GM21723 (cell line): ENCODE data around the gene BOC.

Source experiments
- ATAC-seq: cut with Tn5 transposase; IDR thresholded peaks from one replicate; pipeline ENCODE4 v1.9.1; 2021; ENCODE audit warnings: mild to moderate bottlenecking, moderate library complexity; ENCODE audit not compliant: unreplicated experiment

The BOC gene

GRCh38 chr3:113265231-113265630 lies 53.9 kb downstream of the BOC start:
- no peak for ATAC-seq

- no peak for ATAC-seq
These were observed 55.4 kb downstream of the BOC start for GRCh38 chr3:113266738-113267137.

DNA sequence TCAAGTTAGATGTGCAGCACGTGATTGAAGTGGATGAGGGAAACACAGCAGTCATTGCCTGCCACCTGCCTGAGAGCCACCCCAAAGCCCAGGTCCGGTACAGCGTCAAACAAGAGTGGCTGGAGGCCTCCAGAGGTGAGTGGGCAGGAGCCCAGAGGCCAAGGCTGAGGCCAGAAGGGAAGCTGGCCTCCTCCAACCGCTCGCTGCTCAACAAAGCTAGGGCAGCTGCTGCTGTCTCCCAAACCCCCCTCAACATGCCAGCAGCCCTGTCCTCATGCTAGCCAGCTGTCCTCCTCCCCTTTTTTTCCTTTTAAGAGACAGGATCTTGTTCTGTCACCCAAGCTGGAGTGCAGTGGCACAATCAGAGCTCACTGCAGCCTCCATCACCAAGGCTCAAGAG lies 57.0 kb downstream of the BOC start:
- ATAC-seq: no peak

DNA sequence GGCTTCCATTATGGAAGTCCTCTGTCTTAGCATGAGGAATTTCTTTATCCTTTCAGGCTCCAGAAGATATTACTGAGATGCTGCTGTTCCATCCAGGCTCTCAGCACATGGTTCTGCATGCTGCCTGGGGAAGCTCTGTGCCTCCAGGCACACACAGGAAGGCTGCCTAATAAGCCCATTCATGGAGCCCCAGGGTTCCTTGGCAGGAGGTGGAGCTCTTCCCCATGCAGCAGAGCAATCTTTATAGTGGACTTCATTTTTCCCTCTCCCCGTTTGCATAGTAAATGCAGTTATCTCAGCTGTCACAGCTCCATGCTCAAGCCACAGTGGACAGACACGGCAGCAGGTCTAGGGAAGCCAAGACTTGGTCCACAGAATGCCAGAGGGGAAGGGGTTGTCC lies 57.6 kb downstream of the BOC start:
- ATAC-seq: no peak

DNA sequence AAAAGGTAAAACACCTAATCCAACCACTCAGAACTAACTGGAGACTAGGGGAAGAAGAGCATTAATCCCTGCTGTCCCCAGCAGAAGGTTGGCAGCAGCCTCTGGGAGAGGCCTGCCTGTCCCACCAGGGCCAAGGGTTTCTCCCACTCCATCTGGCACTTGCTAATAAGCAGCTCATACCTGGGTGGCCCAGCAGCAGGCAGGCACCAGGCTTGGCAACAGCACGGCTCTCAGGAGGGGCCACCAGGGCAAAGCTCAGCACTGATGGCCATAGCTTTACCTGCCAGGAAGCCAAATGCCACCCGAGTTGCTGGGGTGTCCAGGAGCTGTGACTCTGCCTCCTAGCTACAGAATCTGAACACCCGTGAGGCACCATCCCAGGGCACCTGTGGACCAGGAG lies 58.3 kb downstream of the BOC start:
- ATAC-seq: no peak

GRCh38 chr3:113270068-113270467 lies 58.7 kb downstream of the BOC start:
- no peak for ATAC-seq

DNA sequence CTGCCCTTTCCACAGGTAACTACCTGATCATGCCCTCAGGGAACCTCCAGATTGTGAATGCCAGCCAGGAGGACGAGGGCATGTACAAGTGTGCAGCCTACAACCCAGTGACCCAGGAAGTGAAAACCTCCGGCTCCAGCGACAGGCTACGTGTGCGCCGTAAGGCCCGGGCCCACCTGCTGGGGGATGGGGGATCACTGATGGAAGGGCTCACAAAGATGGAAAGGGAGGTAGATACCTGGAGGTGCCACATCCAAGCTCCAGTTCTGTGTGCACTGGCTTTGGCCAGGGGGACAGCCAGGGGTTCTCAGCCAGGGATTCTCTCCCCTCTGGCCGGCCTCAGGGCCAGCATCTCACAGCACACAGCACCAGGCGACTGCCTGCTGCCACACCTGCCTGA lies 59.4 kb downstream of the BOC start:
- ATAC-seq: no peak

DNA sequence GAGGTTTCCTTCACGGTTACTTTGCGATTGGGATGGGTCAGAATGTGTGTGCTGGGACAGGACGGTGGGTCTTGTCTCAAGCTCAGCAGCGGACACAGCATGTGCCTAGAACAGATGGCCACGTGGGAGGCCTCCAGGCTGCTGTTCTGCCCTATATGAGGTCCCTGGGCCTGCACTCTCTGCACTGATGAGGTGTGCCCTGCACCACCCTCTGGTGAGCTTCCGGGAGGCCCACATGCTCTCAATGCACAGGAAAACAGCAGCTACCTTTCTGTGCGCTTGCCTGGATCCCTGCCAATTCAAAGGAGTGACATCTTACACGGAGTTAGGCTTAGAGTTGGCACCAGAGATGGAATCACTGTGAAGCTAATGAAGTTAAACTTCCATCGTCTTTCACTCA lies 59.8 kb downstream of the BOC start:
- no peak for ATAC-seq

DNA sequence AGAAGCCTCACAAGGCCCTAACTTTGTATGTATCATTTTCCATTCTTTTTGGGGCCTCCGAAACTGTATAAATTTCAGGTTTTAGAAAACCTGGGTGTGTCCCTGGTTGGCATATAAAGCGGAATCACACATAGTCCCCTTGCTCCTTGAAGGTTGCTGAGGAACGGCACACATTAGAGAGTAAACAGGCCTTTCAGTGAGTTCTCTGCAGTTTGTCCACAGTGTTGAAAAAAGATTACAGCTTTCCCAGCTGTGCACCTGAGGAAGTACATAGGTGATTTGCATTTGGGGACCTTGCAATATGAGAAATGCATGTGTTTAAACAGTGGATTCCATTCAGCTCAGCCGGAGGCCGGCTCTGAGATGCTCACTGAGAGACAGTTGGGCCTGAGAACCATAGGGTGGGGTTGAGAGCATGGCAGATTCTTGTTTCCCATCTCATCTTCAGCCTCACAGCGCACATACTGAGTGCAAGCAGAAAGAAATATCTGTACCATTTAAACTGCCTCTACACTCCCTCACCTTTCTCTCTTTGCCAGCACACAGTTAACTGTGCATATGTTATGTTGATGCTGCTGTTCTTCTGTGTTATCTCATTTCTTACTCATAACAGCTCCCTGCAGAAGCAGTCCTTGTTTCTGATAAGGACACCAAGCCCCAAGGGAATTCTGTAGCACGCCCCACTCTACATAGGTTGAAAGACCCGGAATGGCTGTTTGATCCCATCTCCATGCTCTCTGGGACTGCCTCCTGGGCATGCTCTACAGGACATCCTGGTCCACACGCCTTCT lies 60.4 kb downstream of the BOC start:
- ATAC-seq: no peak

- no peak for ATAC-seq
These were observed 61.0 kb downstream of the BOC start for GRCh38 chr3:113272385-113272779.

GRCh38 chr3:113273011-113273410 lies 61.7 kb downstream of the BOC start:
- ATAC-seq: no peak

DNA sequence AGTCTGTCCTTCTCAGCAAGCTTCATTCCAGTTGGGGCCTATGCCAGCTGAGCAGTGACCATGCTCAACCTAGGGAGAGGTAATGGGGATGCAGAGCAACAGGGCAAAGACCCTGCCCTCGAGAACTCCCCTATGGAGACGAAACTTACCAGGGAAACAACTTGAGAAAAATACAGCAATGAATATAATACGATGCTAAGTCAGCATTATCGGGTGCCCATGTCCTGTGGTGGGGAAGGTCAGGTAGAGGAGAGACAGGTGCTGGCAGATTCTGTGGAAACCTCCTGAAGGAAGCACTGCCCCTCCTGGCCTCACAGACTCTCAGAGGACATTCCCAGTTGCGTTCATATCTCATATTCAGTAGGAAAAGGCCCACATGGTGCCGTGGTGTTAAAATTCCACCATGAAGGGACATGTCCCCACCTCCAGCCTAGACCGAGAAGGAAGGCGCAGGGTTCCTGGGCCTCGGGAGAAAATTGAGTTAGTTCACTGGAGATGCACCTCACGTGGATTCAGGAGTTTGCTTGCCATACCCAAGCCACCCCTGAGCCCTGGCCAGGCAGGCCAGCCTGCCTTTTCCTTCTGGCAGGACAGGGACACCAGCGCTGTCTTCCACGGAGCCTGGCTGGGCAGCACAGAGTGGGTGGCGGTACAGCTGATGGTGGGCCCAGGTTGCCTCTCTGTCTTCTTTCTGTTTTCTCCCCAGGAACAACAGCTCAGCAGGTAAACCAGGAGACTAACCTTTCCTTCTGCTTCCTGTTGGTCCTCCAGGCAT lies 62.4 kb downstream of the BOC start:
- ATAC-seq: no peak

DNA sequence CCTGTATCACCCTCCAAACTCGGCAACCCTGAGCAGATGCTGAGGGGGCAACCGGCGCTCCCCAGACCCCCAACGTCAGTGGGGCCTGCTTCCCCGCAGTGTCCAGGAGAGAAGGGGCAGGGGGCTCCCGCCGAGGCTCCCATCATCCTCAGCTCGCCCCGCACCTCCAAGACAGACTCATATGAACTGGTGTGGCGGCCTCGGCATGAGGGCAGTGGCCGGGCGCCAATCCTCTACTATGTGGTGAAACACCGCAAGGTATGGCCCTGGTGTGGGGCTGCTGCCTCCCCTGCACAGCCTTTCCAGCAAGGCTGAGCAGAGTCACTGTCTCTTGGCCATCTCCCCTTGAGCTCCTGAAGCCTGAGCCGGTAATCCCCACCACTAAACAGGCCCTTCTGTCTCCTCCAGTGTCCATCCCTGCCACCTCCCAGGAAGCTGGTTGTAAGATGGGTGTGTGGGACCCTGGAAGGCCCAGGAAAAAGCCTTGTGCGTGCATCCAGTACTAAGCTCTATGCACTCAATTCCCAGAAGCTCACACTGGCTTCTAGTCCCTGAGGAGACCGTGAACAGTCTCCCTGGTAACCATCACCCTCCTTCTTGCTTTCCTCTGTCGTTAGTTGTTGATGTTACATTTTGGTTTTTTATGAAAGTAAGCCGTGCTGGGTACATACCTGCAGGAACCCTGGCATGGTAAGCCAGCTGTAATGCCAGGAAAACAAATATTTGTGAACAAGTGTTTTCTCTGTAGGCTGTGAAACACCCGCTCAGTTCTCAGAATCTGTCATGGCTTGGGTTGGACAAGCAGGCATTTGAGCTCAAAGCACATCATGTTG lies 63.3 kb downstream of the BOC start:
- no peak for ATAC-seq

DNA sequence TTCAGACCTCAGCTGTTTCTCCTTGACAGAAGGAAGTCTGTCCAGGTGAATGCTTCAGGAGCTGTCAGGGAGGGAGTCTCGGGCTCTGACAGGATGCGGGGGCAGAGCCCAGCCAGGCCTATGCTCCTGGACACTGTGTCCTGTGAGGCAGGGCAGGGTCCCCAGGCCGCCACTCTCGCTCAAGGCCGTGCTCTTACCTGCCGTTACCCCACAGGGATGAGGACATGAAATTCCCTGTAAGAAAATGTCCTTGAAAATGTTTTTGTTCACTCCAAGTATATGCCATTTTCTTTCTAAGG lies 63.9 kb downstream of the BOC start:
- no peak for ATAC-seq

DNA sequence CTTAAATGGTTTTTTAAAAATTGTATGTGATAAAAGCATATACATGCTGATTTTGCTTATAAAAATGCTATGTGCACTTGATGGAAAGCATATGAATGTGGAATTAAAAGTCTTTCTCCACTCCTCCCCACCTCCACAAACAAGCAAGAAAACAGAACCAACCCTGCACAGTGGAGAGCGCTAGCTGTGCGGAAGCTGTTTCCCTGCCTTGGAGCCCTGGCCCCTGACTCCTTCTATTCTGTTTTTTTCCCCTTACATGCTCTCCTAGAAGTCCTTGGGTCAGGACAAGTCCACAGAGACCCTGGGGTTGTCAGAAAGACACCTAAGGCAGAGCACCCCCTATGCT lies 64.2 kb downstream of the BOC start:
- no peak for ATAC-seq

DNA sequence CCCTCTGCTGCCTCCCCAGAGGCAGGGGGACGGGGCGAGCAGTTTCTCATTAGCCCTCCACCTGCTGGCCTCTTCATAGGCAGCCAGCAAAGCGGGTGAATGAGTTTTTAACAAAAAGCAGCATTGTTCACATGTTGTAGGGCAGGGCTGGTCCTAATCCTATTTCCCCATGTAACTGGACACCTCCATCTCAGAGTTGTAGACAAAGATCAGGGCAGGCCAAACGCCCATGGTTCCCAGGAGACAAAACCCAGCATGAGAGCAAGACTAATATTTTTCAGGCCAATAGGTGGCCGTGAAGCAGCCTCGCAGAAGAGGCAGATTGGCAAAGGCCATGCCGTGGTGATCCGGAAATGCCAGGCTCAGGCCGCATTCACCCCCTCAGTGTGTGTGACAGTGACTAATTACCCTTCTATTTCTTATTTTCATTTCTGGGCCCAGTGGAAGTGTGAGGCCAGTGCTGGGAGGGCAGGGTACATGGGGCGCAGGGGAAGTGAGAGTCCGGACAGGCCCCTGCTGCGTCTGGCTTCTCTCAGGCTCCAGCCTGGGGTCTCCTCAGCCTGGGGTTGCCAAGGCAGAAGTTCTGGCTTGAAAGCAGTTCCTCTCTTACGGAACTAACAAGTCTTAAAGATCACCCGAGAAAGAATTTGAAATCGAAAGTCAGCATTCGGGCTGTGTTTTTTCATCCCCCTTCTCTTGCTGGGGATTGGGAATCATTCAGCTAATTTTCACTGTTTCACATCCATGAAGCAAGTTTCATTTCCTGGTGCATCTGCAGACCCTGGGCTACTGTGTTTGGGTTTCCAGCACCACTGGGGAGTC lies 64.8 kb downstream of the BOC start:
- peak; percentile 62 for ATAC-seq

GRCh38 chr3:113276751-113277080 lies 65.4 kb downstream of the BOC start:
- ATAC-seq: no peak

GRCh38 chr3:113277414-113277813 lies 66.1 kb downstream of the BOC start:
- peak; percentile 42 for ATAC-seq

DNA sequence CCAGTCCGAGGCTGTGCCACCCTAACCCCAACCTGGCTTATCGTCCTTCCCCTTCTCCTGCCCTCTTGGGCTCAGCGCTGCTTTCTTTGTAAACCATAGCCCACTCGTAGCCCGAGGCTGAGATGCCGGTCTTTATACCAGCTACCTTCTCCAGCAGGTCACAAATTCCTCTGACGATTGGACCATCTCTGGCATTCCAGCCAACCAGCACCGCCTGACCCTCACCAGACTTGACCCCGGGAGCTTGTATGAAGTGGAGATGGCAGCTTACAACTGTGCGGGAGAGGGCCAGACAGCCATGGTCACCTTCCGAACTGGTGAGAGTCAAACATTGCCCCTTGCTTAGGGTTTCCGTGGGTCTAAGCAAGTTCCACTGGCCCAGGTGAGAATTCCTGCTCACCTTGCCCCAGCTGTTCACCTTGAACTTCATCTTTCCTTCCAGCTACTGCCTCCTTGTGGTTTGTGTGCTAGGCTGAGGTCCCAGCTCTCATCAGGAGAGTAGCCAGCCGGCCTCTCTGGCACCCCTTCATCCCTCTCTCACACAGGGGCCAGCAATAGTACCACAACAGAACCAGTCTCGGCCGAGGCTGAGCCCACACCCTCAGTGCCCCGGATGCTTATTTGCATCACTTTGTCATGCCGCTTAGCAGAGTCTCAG lies 66.7 kb downstream of the BOC start:
- no peak for ATAC-seq

DNA sequence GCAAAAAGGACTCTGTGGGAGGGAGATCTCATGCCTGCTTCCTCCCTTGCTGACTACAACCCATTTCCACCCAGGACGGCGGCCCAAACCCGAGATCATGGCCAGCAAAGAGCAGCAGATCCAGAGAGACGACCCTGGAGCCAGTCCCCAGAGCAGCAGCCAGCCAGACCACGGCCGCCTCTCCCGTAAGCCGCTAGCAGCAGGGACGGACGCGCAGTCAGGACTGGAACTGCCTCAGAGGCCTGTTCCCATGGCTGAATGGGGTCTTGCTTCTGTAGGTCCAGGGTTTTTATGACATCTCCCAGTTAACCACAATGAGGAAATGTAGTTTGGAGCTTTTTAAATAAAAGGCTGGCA lies 67.2 kb downstream of the BOC start:
- ATAC-seq: no peak

- no peak for ATAC-seq
These were observed 68.3 kb downstream of the BOC start for GRCh38 chr3:113279686-113280085.
